ENCODE data around the gene SERPINI1.

SERPINI1 gene

GRCh38 chr3:167844528-167844927, 109.0 kb downstream of the SERPINI1 start:
- no peak for DNase-seq (ENCODE audit: low read depth, low spot score)

- no peak for DNase-seq (ENCODE audit: low read depth, low spot score)
Observed at GRCh38 chr3:167851171-167851570, 115.7 kb downstream of the SERPINI1 start.

GRCh38 chr3:167851749-167852148, 116.2 kb downstream of the SERPINI1 start:
- no peak for DNase-seq (ENCODE audit: low read depth, low spot score)

- no peak for DNase-seq (ENCODE audit: low read depth, low spot score)
Observed at GRCh38 chr3:167852216-167852615, 116.7 kb downstream of the SERPINI1 start.

GRCh38 chr3:167854063-167854462, 118.5 kb downstream of the SERPINI1 start:
- DNase-seq (ENCODE audit: low read depth, low spot score): no peak

- DNase-seq (ENCODE audit: low read depth, low spot score): no peak
Observed at GRCh38 chr3:167854846-167855245, 119.3 kb downstream of the SERPINI1 start.

GRCh38 chr3:167855306-167855705, 119.8 kb downstream of the SERPINI1 start:
- no peak for DNase-seq (ENCODE audit: low read depth, low spot score)

- no peak for DNase-seq (ENCODE audit: low read depth, low spot score)
Observed at GRCh38 chr3:167858865-167859264, 123.3 kb downstream of the SERPINI1 start.

DNA sequence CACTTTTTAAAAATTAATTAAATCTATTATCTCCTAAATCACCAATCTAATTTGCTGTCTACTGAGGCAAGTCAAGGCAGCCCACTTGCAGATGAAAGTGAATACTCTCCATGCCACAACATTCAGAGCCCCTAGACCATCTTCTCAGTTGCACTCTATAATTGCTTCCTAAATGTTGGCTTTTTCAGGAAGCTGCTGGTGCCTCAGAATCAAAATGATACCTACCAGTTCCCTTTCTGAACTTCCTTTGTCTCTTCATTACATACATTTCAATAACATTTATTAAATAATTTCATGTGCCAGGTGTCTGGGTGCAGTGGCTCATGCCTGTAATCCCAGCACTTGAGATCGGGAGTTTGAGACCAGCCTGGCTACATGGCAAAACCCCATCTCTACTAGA, 124.1 kb downstream of the SERPINI1 start:
- no peak for DNase-seq (ENCODE audit: low read depth, low spot score)

- DNase-seq (ENCODE audit: low read depth, low spot score): peak; percentile 25
Observed at GRCh38 chr3:167861649-167862048, 126.1 kb downstream of the SERPINI1 start.

- no peak for DNase-seq (ENCODE audit: low read depth, low spot score)
Observed at GRCh38 chr3:167862104-167862730, 126.7 kb downstream of the SERPINI1 start.

GRCh38 chr3:167863811-167864551, 128.5 kb downstream of the SERPINI1 start:
- no peak for DNase-seq (ENCODE audit: low read depth, low spot score)

GRCh38 chr3:167864552-167864874, 129.0 kb downstream of the SERPINI1 start:
- no peak for DNase-seq (ENCODE audit: low read depth, low spot score)

- no peak for DNase-seq (ENCODE audit: low read depth, low spot score)
Observed at GRCh38 chr3:167866331-167866730, 130.8 kb downstream of the SERPINI1 start.

DNA sequence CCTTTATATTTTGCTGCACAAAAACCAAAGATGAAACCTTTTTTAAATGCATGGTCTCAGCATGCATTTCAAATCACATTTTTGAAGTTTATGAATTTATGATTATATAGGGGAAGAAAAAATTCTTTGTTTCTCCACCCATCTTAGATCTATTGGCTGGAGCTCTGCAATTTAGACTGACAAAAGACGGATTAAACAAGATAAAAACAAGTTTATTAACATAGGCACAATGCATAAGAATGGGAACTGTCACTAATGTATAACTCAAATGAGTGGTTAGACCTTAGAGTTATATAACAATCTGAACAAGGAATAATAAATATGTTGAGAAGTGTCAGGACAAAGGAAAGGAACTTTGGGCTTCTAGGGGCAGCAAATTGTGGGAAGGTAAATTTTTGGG, 132.5 kb downstream of the SERPINI1 start:
- no peak for DNase-seq (ENCODE audit: low read depth, low spot score)

DNA sequence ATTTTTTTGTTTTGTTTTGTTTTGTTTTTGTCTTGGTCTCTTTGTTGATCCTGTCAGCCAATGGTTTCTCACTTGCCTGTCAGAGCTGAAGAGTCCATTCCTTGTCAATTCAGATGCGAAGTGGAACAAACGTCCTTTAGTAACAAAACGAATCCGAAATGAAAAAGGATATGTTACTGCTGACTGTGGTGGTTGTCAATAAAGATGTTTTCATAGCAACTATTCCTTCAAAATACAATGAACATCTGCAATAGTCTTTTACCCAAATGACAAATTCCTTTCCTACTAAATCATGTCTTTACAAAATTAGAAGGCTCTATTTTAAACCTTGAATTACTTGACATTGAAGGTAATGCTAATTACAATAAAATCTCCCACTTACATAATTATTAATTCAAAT, 134.7 kb downstream of the SERPINI1 start:
- no peak for DNase-seq (ENCODE audit: low read depth, low spot score)

DNA sequence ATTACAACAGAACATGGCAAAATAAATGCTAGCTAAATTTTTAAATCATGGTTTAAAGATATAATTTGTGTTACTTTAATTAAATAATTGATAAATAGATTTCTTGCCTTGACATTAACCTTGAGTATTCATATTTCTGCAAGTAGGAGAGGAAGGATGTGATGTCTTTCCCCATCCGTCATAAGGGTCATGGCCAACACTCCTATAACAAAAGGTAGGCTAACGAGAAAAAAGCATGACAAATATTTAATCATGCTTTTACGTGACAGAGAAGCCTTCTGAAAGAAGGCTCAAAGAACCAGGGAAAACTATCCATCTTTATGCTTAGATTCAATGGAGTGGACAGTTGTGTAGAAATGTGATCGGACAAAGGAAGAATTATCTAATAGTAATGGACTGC, 135.2 kb downstream of the SERPINI1 start:
- DNase-seq (ENCODE audit: low read depth, low spot score): no peak

DNA sequence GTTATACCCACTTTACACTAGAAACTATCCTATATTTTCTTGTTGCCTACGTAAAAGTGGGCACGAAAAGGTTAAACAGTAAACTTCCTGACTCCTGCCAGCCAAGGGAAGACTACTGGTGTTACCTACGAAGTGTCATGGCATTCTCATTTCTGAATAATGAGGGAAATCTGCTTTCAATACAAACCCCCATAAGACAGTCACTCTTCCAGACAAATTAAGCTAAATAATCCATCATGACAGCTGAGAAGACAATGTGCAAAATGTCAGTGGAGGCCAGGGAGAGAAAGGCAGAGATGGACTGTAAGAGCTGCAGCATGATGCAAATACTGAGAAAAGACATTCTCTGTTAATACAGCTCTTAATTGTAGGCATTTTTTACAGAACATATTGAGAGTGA, 136.5 kb downstream of the SERPINI1 start:
- DNase-seq (ENCODE audit: low read depth, low spot score): no peak

DNA sequence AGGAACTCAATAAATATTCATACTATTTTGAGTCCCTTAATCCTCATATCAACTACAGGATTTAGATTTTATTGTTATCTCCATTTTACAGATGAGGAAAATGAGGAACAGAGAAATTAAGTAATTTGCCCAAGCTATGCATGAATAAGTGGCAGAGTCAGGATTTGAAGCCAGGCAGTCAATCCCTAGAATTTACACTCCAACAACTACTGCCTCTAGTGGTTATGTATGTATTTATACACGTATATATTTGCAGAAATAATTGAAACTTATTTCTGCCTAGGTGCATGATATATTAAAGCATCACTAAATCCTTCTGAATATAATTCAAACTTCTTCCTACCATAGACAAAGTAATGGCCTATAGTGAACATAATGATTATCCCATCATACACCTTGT, 137.4 kb downstream of the SERPINI1 start:
- DNase-seq (ENCODE audit: low read depth, low spot score): no peak

DNA sequence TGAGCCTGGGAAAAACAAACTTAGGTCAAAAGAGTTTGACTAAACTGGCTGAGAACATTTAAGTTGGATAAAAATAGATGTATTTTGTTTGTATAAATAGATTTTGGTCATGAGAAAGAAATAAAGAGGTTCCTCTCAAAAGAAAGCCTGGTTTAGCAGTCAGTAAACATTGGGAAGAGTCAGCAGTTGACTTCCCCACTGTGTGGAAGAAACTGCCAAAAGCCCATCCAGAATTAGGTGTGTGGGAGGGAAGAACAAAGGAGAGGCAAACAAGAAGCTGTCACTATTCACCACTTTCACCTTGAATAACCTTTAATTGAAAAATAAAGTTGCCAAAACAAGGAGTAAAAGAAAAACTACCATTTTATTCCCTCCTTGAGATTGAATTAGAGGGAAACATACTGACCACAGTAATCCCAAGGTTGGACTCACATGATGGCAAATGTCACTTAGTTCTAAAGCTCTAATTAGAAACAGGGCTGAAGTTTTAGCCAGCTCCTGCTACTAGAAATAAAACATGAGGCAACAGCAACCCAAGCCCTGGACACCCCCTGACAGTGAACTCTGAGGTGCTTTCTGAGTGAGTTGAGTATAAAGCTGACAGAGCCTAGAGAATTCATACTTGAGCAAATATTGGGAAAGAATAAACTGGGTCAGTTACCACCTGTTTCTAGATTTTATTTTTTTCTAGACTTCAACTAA, 139.3 kb downstream of the SERPINI1 start:
- DNase-seq (ENCODE audit: low read depth, low spot score): peak; percentile 12

Data from astrocyte of the hippocampus (primary cell).